ENCODE measurements around the gene THSD7B.

The THSD7B gene

DNA sequence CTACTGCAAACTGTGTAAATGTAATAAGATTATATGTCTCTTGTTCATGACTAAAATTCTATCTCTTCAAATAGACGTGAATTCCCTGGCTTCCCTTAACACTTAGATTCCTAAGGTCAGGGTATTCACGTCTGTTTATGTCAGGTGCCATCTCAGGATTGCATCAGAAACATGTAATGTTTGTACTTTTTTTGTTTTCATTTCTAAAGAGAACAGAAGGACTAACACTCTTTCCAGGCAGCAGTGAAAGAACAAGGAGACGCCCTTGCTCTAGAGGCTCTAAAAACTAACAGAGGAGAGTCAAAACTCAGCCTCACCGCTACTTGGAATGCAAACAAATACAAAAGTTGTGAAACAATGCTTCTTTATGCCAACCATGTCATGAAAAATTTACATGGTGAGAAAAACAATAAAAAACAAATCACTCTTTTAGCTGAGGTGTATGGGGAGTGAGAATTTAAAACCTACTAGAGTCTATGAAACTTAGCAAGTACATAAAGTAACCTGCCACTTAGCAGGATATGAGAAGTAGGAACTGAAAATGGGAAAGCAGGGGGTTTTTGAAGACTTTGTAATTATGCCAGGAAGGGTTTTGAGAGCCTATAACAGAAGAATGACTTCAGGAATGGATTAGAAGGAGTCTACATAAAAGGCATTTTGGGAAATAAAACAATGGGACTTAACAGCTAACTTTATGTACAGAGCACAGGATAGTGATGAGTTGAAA lies 522.7 kb downstream of the THSD7B start:
- H3K23ac ChIP-seq (ENCODE audit: low read length in 2 of 2), result no peak overlapping the region
- H3K36me3 ChIP-seq (ENCODE audit: control insufficient read depth in 1 of 2, insufficient read depth in 2 of 2, low read depth in 1 of 2, low read length in 2 of 2), result no peaks in the 10 kb centered on the region
- H2BK120ac ChIP-seq (ENCODE audit: low read depth, low read length), result no peak overlapping the region
- H4K91ac ChIP-seq (ENCODE audit: low read length), result no peak overlapping the region
- H2BK15ac ChIP-seq (ENCODE audit: low read depth, poor library complexity, severe bottlenecking), result no peak overlapping the region
- no peaks in the 10 kb centered on the region for H3K9me3 ChIP-seq (ENCODE audit: control insufficient read depth, low read length)
- no peak overlapping the region for H3K4me3 ChIP-seq (ENCODE audit: insufficient read depth in 1 of 2, low read depth in 1 of 2, low read length in 2 of 2)
- H3K4me2 ChIP-seq (ENCODE audit: low read length, poor library complexity, severe bottlenecking), result no peak overlapping the region
- no peak for DNase-seq
- no peak overlapping the region for H2BK5ac ChIP-seq (ENCODE audit: low read depth, low read length, poor library complexity, severe bottlenecking)
- H3K4ac ChIP-seq (ENCODE audit: low read depth in 1 of 2, low read length in 2 of 2), result no peak overlapping the region
- no peak overlapping the region for H3K18ac ChIP-seq (ENCODE audit: low read depth in 1 of 2, low read length in 2 of 2)
- no peak overlapping the region for H2AK5ac ChIP-seq (ENCODE audit: low read length, severe bottlenecking)
- H3K9ac ChIP-seq (ENCODE audit: low read length), result no peak overlapping the region
- no peak overlapping the region for H2BK12ac ChIP-seq (ENCODE audit: low read length in 2 of 2)
- no peak overlapping the region for H2AFZ ChIP-seq (ENCODE audit: low read depth, low read length)
- H3K14ac ChIP-seq (ENCODE audit: low read length in 2 of 2), result no peak overlapping the region
- 61% methylated on average over 2 of the region's 4 CpGs for WGBS
- no peak overlapping the region for H3K27ac ChIP-seq (ENCODE audit: low read length, poor library complexity, severe bottlenecking)
- H3K27me3 ChIP-seq (ENCODE audit: control insufficient read depth in 1 of 2, insufficient read depth in 1 of 2, low read length in 2 of 2), result no peaks in the 10 kb centered on the region
- H4K8ac ChIP-seq (ENCODE audit: low read length), result no peak overlapping the region
- no peaks in the 10 kb centered on the region for H3K4me1 ChIP-seq (ENCODE audit: control insufficient read depth, insufficient read depth, low read depth, low read length)
- no peaks in the 10 kb centered on the region for H3K79me1 ChIP-seq (replicated peaks; ENCODE audit: low read length, poor library complexity, severe bottlenecking)

DNA sequence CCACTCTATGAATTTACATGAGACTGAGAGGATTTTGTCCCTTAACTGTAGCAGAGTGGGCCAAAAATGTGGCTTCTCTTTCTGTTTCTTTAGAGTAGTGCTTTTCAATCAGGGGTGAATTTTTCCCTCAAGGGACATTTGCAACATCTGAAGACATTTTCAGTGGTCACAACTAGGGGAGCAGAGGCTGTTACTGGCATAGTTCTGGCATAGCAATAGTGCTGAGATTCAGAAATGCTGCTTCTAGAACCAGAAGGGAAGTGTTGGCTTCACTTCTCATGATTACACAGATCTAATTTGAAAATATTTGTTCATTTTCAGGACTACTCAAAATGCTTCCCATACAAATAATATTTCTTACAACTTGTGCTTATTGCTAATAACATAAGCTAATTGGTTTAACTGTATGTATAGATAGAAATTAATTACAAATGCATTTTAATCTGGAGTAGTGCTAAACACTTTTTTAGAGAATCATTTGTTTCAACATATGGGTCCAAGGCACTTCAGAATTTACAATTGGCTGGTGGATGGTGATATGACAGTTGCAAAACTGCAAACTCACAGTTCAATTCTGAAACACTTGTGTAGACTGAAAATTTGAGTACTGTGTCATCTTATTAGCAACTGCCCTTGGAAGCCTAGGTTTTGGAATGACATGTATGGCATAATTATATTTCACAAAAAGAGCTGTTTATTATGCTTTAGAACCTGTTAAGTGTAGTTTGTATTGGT lies 526.7 kb downstream of the THSD7B start:
- H3K4me1 ChIP-seq (ENCODE audit: control insufficient read depth, insufficient read depth, low read depth, low read length), result no peaks in the 10 kb centered on the region
- no peak overlapping the region for H3K18ac ChIP-seq (ENCODE audit: low read depth in 1 of 2, low read length in 2 of 2)
- H2AK5ac ChIP-seq (ENCODE audit: low read length, severe bottlenecking), result no peak overlapping the region
- no peak overlapping the region for H3K23ac ChIP-seq (ENCODE audit: low read length in 2 of 2)
- H3K4ac ChIP-seq (ENCODE audit: low read depth in 1 of 2, low read length in 2 of 2), result no peak overlapping the region
- no peak overlapping the region for H3K4me2 ChIP-seq (ENCODE audit: low read length, poor library complexity, severe bottlenecking)
- no peak overlapping the region for H3K9ac ChIP-seq (ENCODE audit: low read length)
- H3K79me1 ChIP-seq (replicated peaks; ENCODE audit: low read length, poor library complexity, severe bottlenecking), result no peaks in the 10 kb centered on the region
- H3K27ac ChIP-seq (ENCODE audit: low read length, poor library complexity, severe bottlenecking), result no peak overlapping the region
- no peak overlapping the region for H2AFZ ChIP-seq (ENCODE audit: low read depth, low read length)
- no peak overlapping the region for H2BK12ac ChIP-seq (ENCODE audit: low read length in 2 of 2)
- no peak overlapping the region for H2BK120ac ChIP-seq (ENCODE audit: low read depth, low read length)
- no peak overlapping the region for H4K8ac ChIP-seq (ENCODE audit: low read length)
- no peaks in the 10 kb centered on the region for H3K9me3 ChIP-seq (ENCODE audit: control insufficient read depth, low read length)
- no peak overlapping the region for H2BK15ac ChIP-seq (ENCODE audit: low read depth, poor library complexity, severe bottlenecking)
- H3K14ac ChIP-seq (ENCODE audit: low read length in 2 of 2), result no peak overlapping the region
- H2BK5ac ChIP-seq (ENCODE audit: low read depth, low read length, poor library complexity, severe bottlenecking), result no peak overlapping the region
- H3K36me3 ChIP-seq (ENCODE audit: control insufficient read depth in 1 of 2, insufficient read depth in 2 of 2, low read depth in 1 of 2, low read length in 2 of 2), result no peaks in the 10 kb centered on the region
- H3K4me3 ChIP-seq (ENCODE audit: insufficient read depth in 1 of 2, low read depth in 1 of 2, low read length in 2 of 2), result no peak overlapping the region
- no peaks in the 10 kb centered on the region for H3K27me3 ChIP-seq (ENCODE audit: control insufficient read depth in 1 of 2, insufficient read depth in 1 of 2, low read length in 2 of 2)
- DNase-seq, result no peak
- no peak overlapping the region for H4K91ac ChIP-seq (ENCODE audit: low read length)

DNA sequence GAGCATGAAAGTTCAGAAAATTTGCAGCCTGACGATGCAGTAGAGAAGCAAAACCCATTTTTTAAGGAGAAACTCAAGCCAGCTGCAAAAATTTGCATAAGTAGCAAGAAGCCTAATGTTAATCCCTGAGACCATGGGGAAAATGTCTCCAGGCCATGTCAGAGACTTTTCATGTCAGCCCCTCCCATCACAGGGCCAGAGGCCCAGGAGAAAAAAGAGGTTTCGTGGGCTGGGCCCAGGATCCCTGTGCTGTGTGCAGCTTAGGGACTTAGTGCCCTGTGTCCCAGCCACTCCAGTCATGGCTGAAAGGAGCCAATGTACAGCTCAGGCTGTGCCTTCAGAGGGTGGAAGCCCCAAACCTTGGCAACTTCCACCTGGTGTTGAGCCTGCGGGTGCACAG lies 533.0 kb downstream of the THSD7B start:
- Histone ChIP-seq H3K27me3 (ENCODE audit: control insufficient read depth in 1 of 2, insufficient read depth in 1 of 2, low read length in 2 of 2) (no peaks in the 10 kb centered on the region), H2BK12ac (ENCODE audit: low read length in 2 of 2) (no peak overlapping the region), H2AK5ac (ENCODE audit: low read length, severe bottlenecking) (no peak overlapping the region), H3K9ac (ENCODE audit: low read length) (no peak overlapping the region), H2BK15ac (ENCODE audit: low read depth, poor library complexity, severe bottlenecking) (no peak overlapping the region), H3K9me3 (ENCODE audit: control insufficient read depth, low read length) (no peaks in the 10 kb centered on the region), H4K91ac (ENCODE audit: low read length) (no peak overlapping the region), H3K4me3 (ENCODE audit: insufficient read depth in 1 of 2, low read depth in 1 of 2, low read length in 2 of 2) (no peak overlapping the region), H4K8ac (ENCODE audit: low read length) (no peak overlapping the region), H3K27ac (ENCODE audit: low read length, poor library complexity, severe bottlenecking) (no peak overlapping the region), H3K14ac (ENCODE audit: low read length in 2 of 2) (no peak overlapping the region), H3K4ac (ENCODE audit: low read depth in 1 of 2, low read length in 2 of 2) (no peak overlapping the region), H3K4me2 (ENCODE audit: low read length, poor library complexity, severe bottlenecking) (no peak overlapping the region), H3K4me1 (ENCODE audit: control insufficient read depth, insufficient read depth, low read depth, low read length) (no peaks in the 10 kb centered on the region), H2BK5ac (ENCODE audit: low read depth, low read length, poor library complexity, severe bottlenecking) (no peak overlapping the region), H3K36me3 (ENCODE audit: control insufficient read depth in 1 of 2, insufficient read depth in 2 of 2, low read depth in 1 of 2, low read length in 2 of 2) (no peaks in the 10 kb centered on the region), H2AFZ (ENCODE audit: low read depth, low read length) (no peak overlapping the region), H3K18ac (ENCODE audit: low read depth in 1 of 2, low read length in 2 of 2) (no peak overlapping the region), H3K79me1 (replicated peaks; ENCODE audit: low read length, poor library complexity, severe bottlenecking) (no peaks in the 10 kb centered on the region), H3K23ac (ENCODE audit: low read length in 2 of 2) (no peak overlapping the region), H2BK120ac (ENCODE audit: low read depth, low read length) (no peak overlapping the region)
- no peak for DNase-seq
- WGBS, result 62% methylated on average over 3 of the region's 3 CpGs

DNA sequence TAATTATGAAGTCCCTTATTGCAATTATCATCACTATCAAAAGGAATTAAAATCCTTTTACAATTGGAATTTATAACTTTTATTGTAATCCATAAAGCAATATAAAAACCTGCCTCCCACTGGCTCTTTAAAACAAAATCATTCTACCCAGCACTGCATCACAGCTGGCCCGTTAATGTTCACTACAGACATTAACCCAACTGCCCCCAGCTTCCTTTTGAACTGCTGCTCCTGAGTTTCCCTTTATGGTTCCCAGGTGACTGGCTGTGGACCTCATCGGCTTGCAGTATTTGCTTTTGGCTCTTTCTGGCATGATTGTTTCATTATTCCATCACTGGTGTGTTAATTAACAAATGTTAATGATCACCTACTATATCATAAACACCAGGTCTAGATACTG lies 535.6 kb downstream of the THSD7B start:
- no peak for DNase-seq
- no peak overlapping the region for H4K91ac ChIP-seq (ENCODE audit: low read length)
- H3K4me1 ChIP-seq (ENCODE audit: control insufficient read depth, insufficient read depth, low read depth, low read length), result no peaks in the 10 kb centered on the region
- H3K23ac ChIP-seq (ENCODE audit: low read length in 2 of 2), result no peak overlapping the region
- H3K9ac ChIP-seq (ENCODE audit: low read length), result no peak overlapping the region
- H3K79me1 ChIP-seq (replicated peaks; ENCODE audit: low read length, poor library complexity, severe bottlenecking), result no peaks in the 10 kb centered on the region
- no peak overlapping the region for H2AFZ ChIP-seq (ENCODE audit: low read depth, low read length)
- no peak overlapping the region for H2BK15ac ChIP-seq (ENCODE audit: low read depth, poor library complexity, severe bottlenecking)
- no peak overlapping the region for H3K14ac ChIP-seq (ENCODE audit: low read length in 2 of 2)
- no peaks in the 10 kb centered on the region for H3K27me3 ChIP-seq (ENCODE audit: control insufficient read depth in 1 of 2, insufficient read depth in 1 of 2, low read length in 2 of 2)
- H2BK12ac ChIP-seq (ENCODE audit: low read length in 2 of 2), result no peak overlapping the region
- H3K27ac ChIP-seq (ENCODE audit: low read length, poor library complexity, severe bottlenecking), result no peak overlapping the region
- no peak overlapping the region for H3K4me3 ChIP-seq (ENCODE audit: insufficient read depth in 1 of 2, low read depth in 1 of 2, low read length in 2 of 2)
- no peak overlapping the region for H3K4ac ChIP-seq (ENCODE audit: low read depth in 1 of 2, low read length in 2 of 2)
- H4K8ac ChIP-seq (ENCODE audit: low read length), result no peak overlapping the region
- WGBS, result 44% methylated on average over 1 of the region's 2 CpGs
- H2AK5ac ChIP-seq (ENCODE audit: low read length, severe bottlenecking), result no peak overlapping the region
- no peaks in the 10 kb centered on the region for H3K9me3 ChIP-seq (ENCODE audit: control insufficient read depth, low read length)
- H3K36me3 ChIP-seq (ENCODE audit: control insufficient read depth in 1 of 2, insufficient read depth in 2 of 2, low read depth in 1 of 2, low read length in 2 of 2), result no peaks in the 10 kb centered on the region
- no peak overlapping the region for H3K18ac ChIP-seq (ENCODE audit: low read depth in 1 of 2, low read length in 2 of 2)
- no peak overlapping the region for H2BK120ac ChIP-seq (ENCODE audit: low read depth, low read length)
- no peak overlapping the region for H2BK5ac ChIP-seq (ENCODE audit: low read depth, low read length, poor library complexity, severe bottlenecking)
- H3K4me2 ChIP-seq (ENCODE audit: low read length, poor library complexity, severe bottlenecking), result no peak overlapping the region

Measured in mesenchymal stem cell (in vitro differentiated cells and primary cell).